ENCODE measurements around the gene SSR1.
"Not testable (repeated sequence)": the region's sequence is repeated elsewhere in the genome, so short reads cannot be mapped to it uniquely, and the experiment has no call there.

SSR1 gene
- 81.6 to 231 (median 192) reads per million in 3 experiments for total RNA-seq

DNA sequence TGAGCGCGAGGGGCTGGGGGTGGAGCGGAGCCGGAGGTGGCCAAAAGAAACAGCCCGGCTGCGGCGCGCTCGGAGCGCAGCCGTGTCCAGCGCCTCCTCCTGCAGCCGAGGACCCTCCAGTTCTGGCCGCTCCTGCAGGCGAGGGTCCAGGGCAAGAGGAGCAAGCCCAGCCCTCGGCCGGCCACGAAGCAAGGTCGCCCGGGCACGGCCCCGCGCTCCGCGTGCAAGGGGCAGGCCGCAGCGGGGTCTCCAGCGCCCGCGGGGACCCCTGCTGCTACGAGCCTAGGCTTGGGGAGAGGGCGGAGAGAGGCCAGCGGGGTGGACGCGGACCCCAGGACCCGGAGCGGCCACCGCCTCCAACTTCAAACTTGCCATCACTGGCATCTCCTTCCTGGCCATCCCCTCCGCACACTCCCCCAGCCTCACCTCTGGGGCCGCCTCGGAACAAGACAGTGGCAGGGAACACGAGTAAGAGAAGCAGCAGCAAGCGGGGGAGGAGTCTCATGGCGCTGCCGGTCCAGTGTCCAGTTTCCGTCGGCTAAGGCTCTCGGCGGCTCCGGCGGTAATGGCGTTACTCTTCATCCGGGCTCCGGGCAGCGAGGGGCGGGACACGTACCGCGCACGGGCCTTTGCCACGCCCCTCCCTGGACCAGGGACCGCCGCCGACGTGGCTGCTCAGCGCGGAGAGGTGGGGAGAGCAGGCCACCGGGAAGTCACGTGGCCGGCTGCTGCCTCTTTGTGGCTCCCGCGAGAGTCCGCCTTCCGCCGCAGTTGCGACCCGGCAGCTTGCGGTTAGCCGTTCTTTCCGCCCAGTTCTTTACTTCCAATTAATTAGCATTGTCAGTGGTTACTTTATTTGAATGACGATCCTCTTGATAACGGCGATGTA lies at the start of gene SSR1:
TSS of gene SSR1 (minus strand) at position 584 of the 889 bp plus-strand sequence. CDS start at position 505, 79 bp downstream.
- peak; percentile 86 for DNase-seq

DNA sequence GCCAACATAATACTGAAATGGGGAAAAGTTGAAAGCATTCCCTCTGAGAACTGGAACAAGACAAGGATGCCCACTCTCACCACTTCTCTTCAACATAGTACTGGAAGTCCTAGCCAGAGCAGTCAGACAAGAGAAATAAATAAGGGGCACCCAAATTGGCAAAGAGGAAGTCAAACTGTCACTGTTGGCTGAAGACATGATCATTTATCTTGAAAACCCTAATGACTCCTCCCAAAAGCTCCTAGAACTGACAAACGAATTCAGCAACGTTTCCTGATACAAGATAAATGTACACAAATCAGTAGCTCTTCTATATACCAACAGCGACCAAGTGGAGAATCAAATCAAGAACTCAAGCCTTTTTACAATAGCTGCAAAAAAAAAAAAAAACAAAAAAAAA lies 38.9 kb upstream of the SSR1 start:
- DNase-seq, result not testable (repeated sequence)

DNA sequence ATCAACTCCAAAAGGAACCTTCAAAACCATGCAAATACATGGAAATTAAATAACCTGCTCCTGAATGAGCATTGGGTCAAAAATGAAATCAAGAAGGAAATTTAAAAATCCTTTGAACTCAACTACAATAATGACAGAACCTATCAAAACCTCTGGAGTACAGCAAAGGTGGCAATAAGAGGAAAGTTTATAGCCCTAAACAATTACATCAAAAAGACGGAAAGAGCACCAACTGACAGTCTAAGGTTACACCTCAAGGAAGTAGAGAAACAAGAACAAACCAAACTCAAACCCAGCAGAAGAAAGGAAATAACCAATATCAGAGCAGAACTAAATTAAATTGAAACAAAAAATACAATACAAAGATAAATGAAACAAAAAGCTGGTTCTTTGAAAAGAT lies 37.6 kb upstream of the SSR1 start:
- not testable (repeated sequence) for DNase-seq

DNA sequence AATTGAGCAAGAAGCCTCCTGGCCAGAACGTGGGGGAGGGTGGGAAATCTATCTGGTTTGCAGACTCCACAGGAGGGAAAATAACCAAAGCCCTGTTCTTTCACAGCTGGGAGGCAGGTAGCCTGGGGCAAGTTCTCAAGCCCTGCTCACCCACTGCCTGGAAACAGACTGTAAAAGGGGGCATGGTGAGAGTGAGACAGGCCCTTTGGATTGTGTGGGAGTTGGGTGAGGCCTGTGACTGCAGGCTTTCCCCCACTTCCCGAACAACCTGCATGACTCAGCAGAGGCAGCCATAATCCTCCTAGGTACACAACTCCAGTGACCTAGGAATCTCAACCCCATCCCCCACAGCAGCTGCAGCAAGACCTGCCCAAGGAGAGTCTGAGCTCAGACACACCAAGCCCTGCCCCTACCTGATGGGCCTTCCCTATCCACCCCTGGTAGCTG lies 34.6 kb upstream of the SSR1 start:
- DNase-seq, result not testable (repeated sequence)

DNA sequence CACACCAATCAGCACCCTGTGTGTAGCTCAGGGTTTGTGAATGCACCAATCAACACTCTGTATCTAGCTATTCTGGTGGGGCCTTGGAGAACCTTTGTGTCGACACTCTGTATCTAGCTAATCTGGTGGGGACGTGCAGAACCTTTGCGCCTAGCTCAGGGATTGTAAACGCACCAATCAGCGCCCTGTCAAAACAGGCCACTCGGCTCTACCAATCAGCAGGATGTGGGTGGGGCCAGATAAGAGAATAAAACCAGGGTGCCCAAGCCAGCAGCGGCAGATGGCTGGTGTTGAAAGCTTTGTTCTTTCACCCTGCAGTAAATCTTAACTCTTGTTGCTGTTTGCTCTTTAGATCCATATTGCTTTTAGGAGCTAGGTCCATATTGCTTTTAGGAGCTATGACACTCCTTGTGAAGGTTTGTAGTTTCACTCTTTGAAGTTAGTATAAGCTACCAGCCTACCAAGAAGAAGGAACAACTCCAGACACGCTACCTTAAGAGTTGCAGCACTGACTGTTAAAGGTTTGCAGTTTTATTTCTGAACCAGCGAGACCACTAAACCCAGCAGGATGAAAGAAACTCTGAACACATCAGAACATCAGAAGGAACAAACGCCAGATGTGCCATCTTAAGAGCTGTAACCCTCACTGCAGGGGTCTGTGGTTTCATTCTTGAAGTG lies 31.9 kb upstream of the SSR1 start:
- not testable (repeated sequence) for DNase-seq

DNA sequence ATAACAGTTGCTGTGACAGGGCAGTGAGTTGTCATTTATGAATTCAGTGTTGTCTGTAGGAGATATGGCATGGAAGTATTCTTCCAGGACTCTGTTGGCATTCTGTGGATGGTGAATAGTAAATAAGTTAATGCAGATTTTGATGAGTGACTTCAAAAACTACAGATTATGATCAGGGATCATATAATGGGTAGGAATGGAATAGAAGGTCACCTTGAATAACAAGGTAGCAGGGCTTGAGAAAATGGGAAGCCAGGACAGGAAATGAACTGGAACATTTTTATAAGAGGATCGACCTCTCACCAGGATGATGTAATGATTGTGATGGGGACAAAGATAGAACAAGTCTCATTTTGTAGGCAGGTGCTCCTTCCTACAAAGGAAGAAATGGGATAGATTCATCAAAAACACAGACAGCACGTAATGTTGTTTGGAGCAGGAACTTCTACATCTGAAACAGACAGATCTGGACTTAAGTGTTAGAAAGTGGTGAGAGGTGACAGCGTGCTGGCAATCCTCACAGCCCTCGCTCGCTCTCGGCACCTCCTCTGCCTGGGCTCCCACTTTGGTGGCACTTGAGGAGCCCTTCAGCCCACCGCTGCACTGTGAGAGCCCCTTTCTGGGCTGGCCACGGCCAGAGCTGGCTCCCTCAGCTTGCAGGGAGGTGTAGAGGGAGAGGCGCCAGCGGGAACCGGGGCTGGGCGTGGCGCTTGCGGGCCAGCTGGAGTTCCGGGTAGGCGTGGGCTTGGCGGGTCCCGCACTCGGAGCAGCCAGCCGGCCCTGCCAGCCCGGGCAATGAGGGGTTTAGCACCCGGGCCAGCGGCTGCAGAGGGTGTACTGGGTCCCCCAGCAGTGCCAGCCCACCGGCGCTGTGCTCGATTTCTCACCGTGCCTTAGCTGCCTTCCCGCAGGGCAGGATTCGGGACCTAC lies 30.8 kb upstream of the SSR1 start:
- DNase-seq, result no peak

DNA sequence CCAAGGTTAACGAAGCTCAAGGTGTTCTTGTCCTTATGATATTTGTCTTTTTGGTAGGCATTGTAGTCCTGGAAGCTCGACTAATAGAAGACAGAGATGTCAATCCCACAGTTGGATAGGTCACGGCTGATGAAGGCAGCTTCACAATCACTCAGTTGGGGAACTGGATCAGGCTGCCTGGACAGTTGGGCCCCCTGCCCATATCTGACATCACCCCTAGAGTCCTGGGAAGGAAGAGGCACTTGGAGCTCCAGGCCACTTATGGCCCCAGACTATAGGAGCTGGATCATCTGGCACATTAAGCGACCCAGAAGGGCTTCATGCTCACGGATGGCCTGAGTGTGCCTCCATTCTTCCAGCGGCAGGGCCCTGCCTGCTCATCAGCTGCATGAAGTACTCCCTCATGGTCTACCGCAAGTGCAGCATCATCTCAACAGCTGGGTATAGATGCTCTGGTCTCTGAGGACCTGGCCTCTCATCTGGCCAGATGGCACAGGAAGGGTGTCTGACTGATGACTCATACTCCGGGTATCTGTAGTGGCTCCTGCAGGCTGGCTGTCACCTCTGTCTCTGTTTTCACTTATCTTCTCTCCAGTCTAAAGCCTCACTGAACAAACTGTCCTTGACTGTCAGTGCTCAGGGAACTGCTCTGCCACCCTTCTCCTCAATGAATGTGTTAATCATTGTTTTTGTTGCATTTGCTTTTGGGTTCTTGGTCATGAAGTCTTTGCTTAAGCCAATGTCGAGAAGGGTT lies 29.2 kb upstream of the SSR1 start:
- DNase-seq, result no peak

DNA sequence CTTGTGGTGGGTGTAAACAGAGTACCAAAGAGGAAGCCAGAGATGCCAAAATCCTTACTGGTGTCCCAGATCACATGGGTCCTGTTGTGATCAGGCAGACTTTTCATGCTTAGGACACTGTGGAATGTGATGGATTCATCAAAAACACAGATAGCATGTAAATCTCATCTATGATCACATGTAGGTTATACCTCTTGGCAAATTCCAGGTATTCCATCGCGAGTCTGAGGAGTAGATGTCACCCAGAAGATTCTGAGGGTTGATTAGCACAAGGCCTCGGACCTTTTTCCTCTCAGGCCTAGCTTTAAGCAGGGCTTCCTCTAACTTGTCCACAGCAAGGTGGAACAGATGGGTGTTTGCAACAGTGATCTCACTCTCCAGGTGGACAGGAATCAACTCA lies 28.3 kb upstream of the SSR1 start:
- DNase-seq, result no peak

DNA sequence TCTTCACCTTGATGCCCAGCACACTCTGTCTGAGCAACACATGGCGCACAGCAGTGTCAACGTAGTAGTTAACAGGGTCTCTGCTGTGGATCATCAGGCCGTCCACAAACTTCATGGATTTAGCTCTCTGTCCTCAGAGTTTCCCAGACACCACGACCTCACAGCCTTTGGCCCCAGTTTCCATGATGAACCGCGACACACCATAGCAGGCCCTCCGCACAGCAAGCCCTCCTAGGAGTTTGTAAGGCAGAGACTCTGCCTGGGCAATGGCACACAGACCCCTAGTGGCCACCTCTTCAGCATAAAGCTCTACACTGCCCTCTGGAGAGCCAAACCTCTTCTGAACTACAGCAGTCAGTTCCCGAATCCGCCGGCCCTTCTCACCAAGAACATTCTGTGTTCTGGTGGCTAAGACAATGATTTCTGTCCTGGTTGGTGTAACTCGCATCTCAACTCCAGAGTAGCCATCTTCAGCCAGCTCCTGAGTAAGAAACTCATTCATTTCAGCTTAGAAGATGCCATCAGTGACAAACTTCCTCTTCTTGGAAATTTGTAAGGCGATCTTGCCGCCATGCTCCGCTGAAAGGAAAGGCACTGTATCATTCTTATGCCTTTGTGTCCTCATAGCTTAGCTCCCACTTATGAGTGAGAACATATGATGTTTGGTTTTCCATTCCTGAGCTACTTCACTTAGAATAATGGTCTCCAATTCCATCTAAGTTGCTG lies 26.2 kb upstream of the SSR1 start:
- DNase-seq, result not testable (repeated sequence)

DNA sequence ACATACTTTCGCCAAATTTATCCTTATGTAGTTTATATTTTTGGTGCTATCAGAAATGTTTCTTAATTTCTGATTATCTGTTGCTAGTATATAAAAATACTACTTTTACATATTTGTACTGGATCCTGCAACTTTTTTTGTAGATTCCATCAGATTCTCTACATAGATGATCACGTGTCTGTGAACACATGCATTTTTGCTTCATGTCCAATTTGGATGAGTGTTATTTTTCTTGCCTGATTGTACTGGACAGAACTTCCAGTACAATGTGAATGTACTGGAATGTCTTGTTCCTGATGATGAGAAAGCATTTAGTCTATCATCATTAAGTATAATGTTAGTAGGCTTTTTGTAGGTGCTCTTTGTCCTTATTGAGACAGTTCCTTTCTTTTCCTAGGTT lies 25.0 kb upstream of the SSR1 start:
- no peak for DNase-seq

DNA sequence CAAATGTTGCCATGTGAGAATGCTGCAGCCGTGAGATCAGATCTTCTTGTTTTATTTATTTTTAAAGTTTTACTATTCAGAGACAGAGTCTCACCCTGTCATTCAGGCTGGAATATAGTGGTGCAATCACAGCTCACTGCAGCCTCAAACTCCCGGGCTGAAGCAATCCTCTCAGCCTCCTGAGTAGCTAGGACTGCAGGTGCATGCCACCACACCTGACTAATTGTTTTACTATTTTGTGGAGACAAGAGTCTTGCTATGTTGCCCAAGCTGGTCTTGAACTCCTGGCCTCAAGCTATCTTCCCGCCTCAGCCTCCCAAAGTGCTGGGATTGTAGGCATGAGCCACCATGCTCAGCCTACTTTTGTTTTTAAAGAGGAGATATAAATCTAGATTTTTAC lies 22.5 kb upstream of the SSR1 start:
- no peak for DNase-seq

DNA sequence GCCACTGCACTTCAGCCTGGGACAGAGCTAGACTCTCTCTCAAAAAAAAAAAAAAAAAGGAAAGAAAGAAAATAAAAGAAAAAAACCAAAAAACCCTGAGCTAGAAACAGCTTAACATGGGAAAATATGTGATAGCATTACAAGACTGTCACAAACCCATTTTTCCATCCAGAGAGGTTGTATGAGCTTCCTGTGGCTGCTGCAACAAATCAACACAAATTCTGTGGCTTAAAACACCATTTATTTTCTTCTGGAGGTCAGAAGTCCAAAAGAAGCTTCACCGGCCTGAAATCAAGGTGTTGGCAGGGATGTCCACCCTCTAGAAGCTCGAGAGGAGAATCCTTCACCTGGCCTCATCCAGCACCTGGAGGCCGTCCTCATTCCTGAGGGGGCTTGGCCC lies 21.7 kb upstream of the SSR1 start:
- DNase-seq, result no peak

DNA sequence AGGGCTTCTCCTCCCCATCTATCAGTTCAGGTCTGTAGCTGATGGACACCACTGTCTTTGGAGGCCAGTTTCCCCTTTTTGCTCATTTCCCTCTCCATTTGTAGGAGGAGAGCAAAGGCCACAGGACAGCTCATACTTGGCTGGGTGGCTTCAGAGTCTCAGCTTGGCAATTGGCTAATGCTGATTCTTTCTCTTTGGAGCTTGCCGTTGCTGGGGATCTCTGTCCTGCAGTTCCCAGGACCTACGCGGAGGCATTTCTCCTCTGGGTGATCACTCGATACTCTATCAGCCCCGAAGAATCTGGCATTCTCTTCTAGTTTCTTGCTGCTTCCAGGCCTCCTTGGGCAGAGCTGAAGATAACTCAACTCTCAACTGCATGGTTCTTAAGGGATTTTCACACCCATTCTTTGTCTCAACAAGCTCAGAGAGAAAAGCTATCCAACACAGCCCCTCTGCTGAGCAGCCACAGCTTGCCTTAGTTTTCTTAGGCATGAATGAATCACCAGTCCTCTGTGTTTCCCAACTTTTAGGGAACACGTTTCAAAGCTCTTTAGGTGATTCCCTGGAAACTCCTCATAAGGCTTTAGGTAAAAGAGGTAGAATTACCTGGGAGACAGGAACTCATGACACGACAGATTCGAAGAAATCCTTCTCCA lies 19.2 kb upstream of the SSR1 start:
- DNase-seq, result no peak

DNA sequence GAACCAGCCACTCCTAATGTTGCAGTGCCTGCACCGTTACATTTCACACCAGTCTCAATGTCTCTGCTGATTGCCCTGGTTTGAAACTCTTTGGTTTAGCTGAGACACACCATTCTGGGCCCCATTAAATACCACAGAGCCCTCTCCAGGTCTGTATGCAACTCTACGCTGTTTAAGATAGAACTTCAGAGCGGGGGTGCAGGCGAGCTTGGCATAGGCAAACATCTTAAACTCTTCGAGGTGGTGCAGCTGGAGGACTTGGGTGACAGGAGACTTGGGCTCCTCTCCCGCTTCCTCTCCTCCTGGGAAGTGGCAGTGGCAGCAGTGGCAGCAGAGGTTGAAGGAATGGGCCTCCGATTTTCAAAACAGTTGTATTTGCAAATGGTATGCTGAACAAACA lies 18.5 kb upstream of the SSR1 start:
- DNase-seq, result no peak

DNA sequence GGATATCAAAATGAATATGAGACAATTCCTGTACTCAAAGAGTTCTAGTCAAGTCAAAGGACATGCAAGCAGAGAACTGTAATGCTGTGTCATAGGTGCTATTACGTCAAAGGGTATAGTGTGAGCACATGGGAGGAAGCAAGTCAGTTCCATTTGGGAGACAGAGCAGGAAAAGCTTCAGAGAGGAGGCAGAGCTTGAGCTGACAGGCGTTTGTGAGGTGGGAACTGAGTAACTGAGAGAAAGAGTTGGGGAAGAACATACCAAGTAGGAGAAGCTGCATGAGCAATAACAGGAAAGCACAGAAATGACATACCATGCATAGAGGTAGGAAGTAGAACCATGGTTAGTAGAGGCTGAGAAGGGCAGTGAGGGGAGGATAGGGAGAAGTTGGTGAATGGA lies 15.2 kb upstream of the SSR1 start:
- no peak for DNase-seq

DNA sequence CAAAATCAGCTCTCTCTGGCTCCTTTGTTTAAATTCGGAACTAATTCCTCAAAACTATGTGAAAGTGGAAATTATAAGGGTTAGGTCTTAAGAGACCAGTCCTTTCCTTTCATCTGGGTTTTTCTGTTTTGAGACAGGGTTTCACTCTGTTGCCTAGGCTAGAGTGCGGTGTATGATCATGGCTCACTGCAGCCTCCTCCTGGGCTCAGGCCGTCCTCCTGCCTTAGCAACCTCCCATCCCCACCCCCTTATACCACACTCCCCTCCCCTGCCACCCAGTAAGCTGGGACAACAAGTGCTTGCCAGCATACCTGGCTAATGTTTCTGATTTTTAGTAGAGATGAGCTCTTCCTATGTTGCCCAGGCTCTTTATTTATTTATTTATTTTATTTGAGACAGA lies 12.8 kb upstream of the SSR1 start:
- DNase-seq, result no peak

DNA sequence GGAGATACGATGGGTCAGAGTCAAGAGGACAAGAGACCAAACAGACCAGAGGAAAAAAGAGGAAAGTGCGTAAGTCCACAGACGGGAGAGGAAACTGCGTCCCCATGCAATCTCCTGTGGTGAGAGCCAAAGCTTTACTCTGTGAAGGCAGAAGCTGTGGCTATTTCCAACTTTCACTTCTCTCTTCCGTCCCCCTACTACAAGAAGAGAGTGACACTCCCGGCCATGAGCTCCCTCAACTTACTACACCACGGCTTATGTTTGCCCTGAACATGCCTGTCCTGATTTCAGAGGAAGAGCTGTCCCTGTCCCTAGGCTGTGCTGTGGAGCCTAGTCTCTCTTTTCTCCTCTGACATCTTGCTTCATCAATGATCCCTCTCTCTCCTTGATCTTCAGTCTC lies 11.5 kb upstream of the SSR1 start:
- DNase-seq, result no peak

DNA sequence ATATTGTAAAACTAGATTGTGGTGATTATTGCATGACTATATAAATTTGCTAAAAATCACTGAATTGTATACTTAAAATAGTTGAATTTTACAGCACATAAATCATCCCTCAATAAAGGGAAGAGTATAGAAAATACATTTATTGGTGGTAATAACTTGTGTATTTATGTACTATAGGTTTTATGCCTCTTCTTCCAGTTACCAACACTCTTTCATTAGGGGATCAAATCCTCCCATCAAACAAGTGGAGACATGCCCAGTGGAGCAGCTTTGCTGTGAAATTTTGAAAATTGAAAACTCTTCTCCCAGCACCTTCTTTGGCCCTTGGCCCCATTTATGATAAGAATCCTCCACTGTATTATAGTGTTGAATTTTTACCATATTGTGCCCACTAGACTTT lies 10.1 kb upstream of the SSR1 start:
- no peak for DNase-seq

DNA sequence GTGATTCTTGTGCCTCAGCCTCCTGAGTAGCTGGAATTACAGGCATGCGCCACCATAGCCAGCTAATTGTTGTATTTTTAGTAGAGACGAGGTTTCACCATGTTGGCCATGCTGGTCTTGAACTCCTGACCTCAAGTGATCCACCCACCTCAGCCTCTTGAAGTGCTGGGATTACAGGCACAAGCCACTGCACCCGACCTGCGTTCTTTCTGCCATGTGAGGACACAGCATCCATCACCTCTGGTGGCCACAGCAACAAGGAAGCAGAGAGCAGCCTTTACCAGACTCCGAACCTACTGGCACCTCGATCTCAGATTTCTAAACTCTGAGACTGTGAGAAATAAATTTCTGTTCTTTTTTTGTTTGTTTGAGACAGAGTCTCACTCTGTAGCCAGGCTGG lies 8.9 kb upstream of the SSR1 start:
- DNase-seq, result not testable (repeated sequence)

DNA sequence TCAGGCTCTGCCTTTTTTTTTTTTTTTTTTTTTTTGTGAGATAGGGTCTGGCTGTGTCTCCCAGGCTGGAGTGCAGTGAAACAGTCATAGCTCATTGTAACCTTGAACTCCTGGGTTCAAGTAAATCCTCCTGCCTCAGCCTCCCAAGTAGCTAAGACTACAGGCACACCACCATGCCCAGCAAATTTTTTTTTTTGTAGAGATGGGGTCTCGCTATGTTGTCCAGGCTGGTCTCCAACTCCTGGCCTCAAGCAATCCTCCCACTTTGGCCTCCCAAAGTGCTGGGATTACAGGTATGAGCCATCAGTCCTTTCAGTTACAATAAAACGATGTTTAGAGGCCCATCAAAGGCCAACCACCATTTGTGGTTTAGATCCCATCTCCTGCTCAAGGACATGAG lies 6.4 kb upstream of the SSR1 start:
- not testable (repeated sequence) for DNase-seq

DNA sequence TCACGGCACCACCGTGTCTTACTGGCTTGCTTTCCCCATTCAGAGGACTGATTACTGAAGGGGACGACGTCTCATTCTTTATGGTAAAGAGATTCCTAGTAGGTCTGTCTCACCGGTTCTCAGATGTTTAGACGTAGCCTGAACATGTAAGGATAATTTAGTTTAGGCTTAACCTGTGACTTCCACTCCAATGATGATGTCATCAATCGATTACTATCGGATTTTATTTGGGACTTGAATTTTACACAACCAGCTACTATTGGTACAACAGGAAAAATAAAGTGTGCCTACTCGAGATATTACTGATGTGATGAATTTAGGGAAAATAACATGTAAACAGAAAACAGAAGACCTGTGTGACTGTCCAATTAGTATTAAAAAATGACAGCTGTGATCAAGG lies 4.5 kb upstream of the SSR1 start:
- no peak for DNase-seq

All from central memory CD4-positive, alpha-beta T cell (primary cell).